Measurements from ENCODE around the gene RIC8B.

Gene RIC8B

DNA sequence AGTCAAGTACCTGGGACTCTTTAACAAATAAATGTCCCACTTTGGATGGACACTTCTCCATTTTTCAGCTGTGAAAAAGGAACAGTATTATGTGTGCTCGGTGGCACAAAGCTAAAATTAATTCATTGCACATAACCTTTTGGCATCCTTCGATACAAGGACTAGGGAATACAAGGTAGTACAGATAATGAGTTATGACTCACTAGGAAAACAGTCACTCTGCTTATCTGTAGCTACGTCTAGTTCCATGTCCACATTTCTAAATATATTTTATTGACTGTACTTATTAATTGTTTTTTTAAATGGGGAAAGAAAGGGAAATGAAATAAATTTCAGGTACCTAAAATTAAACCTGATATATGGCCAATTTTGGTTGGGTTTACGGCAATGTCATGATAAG is 35.2 kb upstream of the RIC8B start:
- Histone ChIP-seq H3K9me3 (ENCODE audit: control insufficient read depth, insufficient read depth, low read length) (no peaks in the 10 kb centered on the region), H4K20me1 (ENCODE audit: control insufficient read depth, insufficient read depth, low read depth, low read length) (no peaks in the 10 kb centered on the region), H3K79me2 (ENCODE audit: control insufficient read depth, low read length) (no peaks in the 10 kb centered on the region), H3K4me1 (ENCODE audit: control insufficient read depth, low read length) (no peaks in the 10 kb centered on the region), H3F3A (ENCODE audit: control insufficient read depth, insufficient read depth) (no peaks in the 10 kb centered on the region), H3K36me3 (ENCODE audit: control insufficient read depth, low read length) (no peaks in the 10 kb centered on the region), H3K4me2 (ENCODE audit: low read length) (no peak overlapping the region), H3K27me3 (ENCODE audit: control insufficient read depth, low read length) (peaks cover 14% of the 10 kb centered on the region), H3K4me3 (ENCODE audit: low read length) (no peak overlapping the region), H3K27ac (ENCODE audit: low read depth, low read length) (no peak overlapping the region), H3K9me2 (replicated peaks; ENCODE audit: control insufficient read depth, low read length) (no peaks in the 10 kb centered on the region)
- TF ChIP-seq EZH2phosphoT487 (IDR thresholded peaks at IDR 0.05; ENCODE audit: borderline replicate concordance, low read length): no peak
- TF ChIP-seq, protein P1, sequence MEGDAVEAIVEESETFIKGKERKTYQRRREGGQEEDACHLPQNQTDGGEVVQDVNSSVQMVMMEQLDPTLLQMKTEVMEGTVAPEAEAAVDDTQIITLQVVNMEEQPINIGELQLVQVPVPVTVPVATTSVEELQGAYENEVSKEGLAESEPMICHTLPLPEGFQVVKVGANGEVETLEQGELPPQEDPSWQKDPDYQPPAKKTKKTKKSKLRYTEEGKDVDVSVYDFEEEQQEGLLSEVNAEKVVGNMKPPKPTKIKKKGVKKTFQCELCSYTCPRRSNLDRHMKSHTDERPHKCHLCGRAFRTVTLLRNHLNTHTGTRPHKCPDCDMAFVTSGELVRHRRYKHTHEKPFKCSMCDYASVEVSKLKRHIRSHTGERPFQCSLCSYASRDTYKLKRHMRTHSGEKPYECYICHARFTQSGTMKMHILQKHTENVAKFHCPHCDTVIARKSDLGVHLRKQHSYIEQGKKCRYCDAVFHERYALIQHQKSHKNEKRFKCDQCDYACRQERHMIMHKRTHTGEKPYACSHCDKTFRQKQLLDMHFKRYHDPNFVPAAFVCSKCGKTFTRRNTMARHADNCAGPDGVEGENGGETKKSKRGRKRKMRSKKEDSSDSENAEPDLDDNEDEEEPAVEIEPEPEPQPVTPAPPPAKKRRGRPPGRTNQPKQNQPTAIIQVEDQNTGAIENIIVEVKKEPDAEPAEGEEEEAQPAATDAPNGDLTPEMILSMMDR (IDR thresholded peaks at IDR 0.05; ENCODE audit: low read depth, low read length, poor library complexity, severe bottlenecking): no peak

- Histone ChIP-seq H4K20me1 (ENCODE audit: control insufficient read depth, insufficient read depth, low read depth, low read length) (no peaks in the 10 kb centered on the region), H3K9me2 (replicated peaks; ENCODE audit: control insufficient read depth, low read length) (no peaks in the 10 kb centered on the region), H3K4me2 (ENCODE audit: low read length) (no peak overlapping the region), H3K36me3 (ENCODE audit: control insufficient read depth, low read length) (no peaks in the 10 kb centered on the region), H3F3A (ENCODE audit: control insufficient read depth, insufficient read depth) (no peaks in the 10 kb centered on the region), H3K4me1 (ENCODE audit: control insufficient read depth, low read length) (no peaks in the 10 kb centered on the region), H3K27me3 (ENCODE audit: control insufficient read depth, low read length) (peaks cover 18% of the 10 kb centered on the region), H3K79me2 (ENCODE audit: control insufficient read depth, low read length) (no peaks in the 10 kb centered on the region), H3K9me3 (ENCODE audit: control insufficient read depth, insufficient read depth, low read length) (no peaks in the 10 kb centered on the region), H3K27ac (ENCODE audit: low read depth, low read length) (no peak overlapping the region), H3K4me3 (ENCODE audit: low read length) (no peak overlapping the region)
- TF ChIP-seq EZH2phosphoT487 (IDR thresholded peaks at IDR 0.05; ENCODE audit: borderline replicate concordance, low read length): no peak
- TF ChIP-seq, protein P1 (IDR thresholded peaks at IDR 0.05; ENCODE audit: low read depth, low read length, poor library complexity, severe bottlenecking): no peak
Observed at GRCh38 chr12:106739815-106740530, 34.5 kb upstream of the RIC8B start.

DNA sequence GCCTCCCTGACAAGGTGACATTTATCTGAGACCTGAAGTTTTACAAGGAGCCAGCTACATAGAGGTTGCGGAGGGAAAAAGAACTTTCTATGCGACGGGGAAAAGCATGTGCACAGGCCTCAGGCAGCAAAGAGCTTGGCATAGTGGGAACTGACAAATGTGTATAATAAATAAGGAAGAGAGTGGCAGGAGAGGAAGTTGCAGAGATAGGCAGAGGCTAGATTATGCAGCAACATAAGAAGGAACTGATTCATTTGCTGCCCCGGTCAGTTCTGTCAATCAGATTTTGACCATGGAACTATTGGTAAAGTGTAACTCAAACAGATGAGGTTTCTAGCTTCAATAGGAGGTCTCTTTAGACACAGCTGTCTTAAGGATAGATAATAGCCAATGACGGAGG is 33.7 kb upstream of the RIC8B start:
- Histone ChIP-seq H3K4me3 (ENCODE audit: low read length) (no peak overlapping the region), H3K36me3 (ENCODE audit: control insufficient read depth, low read length) (no peaks in the 10 kb centered on the region)

More for the DNA sequence above, 33.7 kb upstream of the RIC8B start:
- Histone ChIP-seq H3K9me3 (ENCODE audit: control insufficient read depth, insufficient read depth, low read length) (no peaks in the 10 kb centered on the region), H3K27me3 (ENCODE audit: control insufficient read depth, low read length) (peaks cover 15% of the 10 kb centered on the region), H3K27ac (ENCODE audit: low read depth, low read length) (no peak overlapping the region), H3K4me2 (ENCODE audit: low read length) (no peak overlapping the region), H3F3A (ENCODE audit: control insufficient read depth, insufficient read depth) (no peaks in the 10 kb centered on the region), H3K9me2 (replicated peaks; ENCODE audit: control insufficient read depth, low read length) (no peaks in the 10 kb centered on the region), H3K4me1 (ENCODE audit: control insufficient read depth, low read length) (no peaks in the 10 kb centered on the region), H3K79me2 (ENCODE audit: control insufficient read depth, low read length) (no peaks in the 10 kb centered on the region), H4K20me1 (ENCODE audit: control insufficient read depth, insufficient read depth, low read depth, low read length) (no peaks in the 10 kb centered on the region)
- TF ChIP-seq, protein P1 (IDR thresholded peaks at IDR 0.05; ENCODE audit: low read depth, low read length, poor library complexity, severe bottlenecking): no peak
